GM23248 (cell line): ENCODE data around the gene PGM2L1. TPM values are rescaled to one million over a fixed set of nuclear protein-coding genes. Genes with fewer than 3 reads are reported as not detected.

Experiments
- DNase-seq: peaks from one replicate; pipeline ENCODE4 v3.0.0-alpha.2; 2015
- H2AFZ ChIP-seq: fragments of 200-600 bp; sonication (generic); 2 replicates; pipeline ENCODE4 v1.6.1; 2016; ENCODE audit warnings: antibody characterized with exemption
- H3F3A ChIP-seq: fragments of 200-600 bp; sonication (generic); 2 replicates; pipeline ENCODE4 v1.6.1; 2016; ENCODE audit warnings: mild to moderate bottlenecking, antibody characterized with exemption, mixed run types; ENCODE audit not compliant: insufficient read depth
- H3K27ac ChIP-seq: fragments of 200-600 bp; sonication (generic); 2 replicates; pipeline ENCODE4 v1.5.1; 2016; ENCODE audit warnings: mild to moderate bottlenecking
- H3K27me3 ChIP-seq: fragments of 200-600 bp; sonication (generic); replicated peaks from 2 replicates; pipeline ENCODE4 v1.6.1; 2016; ENCODE audit warnings: mild to moderate bottlenecking; ENCODE audit not compliant: insufficient read depth
- H3K36me3 ChIP-seq: fragments of 200-600 bp; sonication (generic); 2 replicates; pipeline ENCODE4 v1.6.1; 2016; ENCODE audit warnings: low read depth, mild to moderate bottlenecking
- H3K4me1 ChIP-seq: fragments of 200-600 bp; sonication (generic); 2 replicates; pipeline ENCODE4 v1.6.1; 2016; ENCODE audit warnings: mild to moderate bottlenecking; ENCODE audit not compliant: insufficient read depth
- H3K4me2 ChIP-seq: fragments of 200-600 bp; sonication (generic); one replicate; pipeline ENCODE4 v1.6.1; 2016; ENCODE audit warnings: mild to moderate bottlenecking; ENCODE audit not compliant: unreplicated experiment
- H3K4me3 ChIP-seq: fragments of 200-600 bp; sonication (generic); 2 replicates; pipeline ENCODE4 v1.5.1; 2016; ENCODE audit warnings: mild to moderate bottlenecking
- H3K79me2 ChIP-seq: fragments of 200-600 bp; sonication (generic); 2 replicates; pipeline ENCODE4 v1.6.1; 2016; ENCODE audit warnings: mild to moderate bottlenecking; ENCODE audit not compliant: insufficient read depth
- H3K9ac ChIP-seq: fragments of 200-600 bp; sonication (generic); 2 replicates; pipeline ENCODE4 v1.6.1; 2016; ENCODE audit warnings: mild to moderate bottlenecking
- H3K9me2 ChIP-seq: fragments of 200-600 bp; sonication (generic); 2 replicates; pipeline ENCODE4 v1.6.1; 2016; ENCODE audit warnings: mixed run types, mild to moderate bottlenecking, moderate library complexity; ENCODE audit not compliant: insufficient read depth
- H3K9me3 ChIP-seq: fragments of 200-600 bp; sonication (generic); one replicate; pipeline ENCODE4 v1.6.1; 2017; ENCODE audit warnings: low read depth
- H4K20me1 ChIP-seq: fragments of 200-600 bp; sonication (generic); 2 replicates; pipeline ENCODE4 v1.6.0; 2016; ENCODE audit not compliant: insufficient read depth
- EZH2 ChIP-seq: fragments of 200-600 bp; sonication (generic); IDR thresholded peaks from 2 replicates; pipeline ENCODE4 v1.6.1; 2018; ENCODE audit warnings: antibody characterized with exemption, mild to moderate bottlenecking; ENCODE audit not compliant: insufficient read depth, poor library complexity, severe bottlenecking
- EZH2phosphoT487 ChIP-seq: fragments of 200-600 bp; sonication (generic); IDR thresholded peaks from 2 replicates; pipeline ENCODE4 v1.6.1; 2018; ENCODE audit warnings: antibody characterized with exemption, moderate library complexity, mild to moderate bottlenecking, low read depth; ENCODE audit not compliant: insufficient read depth
- WGBS, 2 experiments: methylation state at CpG; one replicate each; pipeline ENCODE4 v1.1.6; 2015 to 2017; ENCODE audit warnings: low lambda C conversion rate in 2 of 2, low coverage in 1 of 2; ENCODE audit errors: missing lambda C conversion rate in 2 of 2; 5-methylcytosine and 5-hydroxymethylcytosine counted together
- in situ Hi-C: fragments of 300-500 bp; cut with MboI; formaldehyde crosslinking; loops from 2 replicates; pipeline ENCODE4 v1.15.0; 2020
- polyA plus RNA-seq: library from polyadenylated mRNA; unstranded; fragments of >200 nt; fragmentation: Nextera tagmentation; extraction: Ambion mirVana; gene quantifications from 2 replicates; pipeline ENCODE4 v1.2.1, GENCODE V29; 2016
- total RNA-seq: library from RNA; depleted of rRNA; stranded (reverse); fragments of >200 nt; shearing (Covaris generic); gene quantifications from 2 replicates; pipeline ENCODE4 v1.2.3, GENCODE V29; 2014

PGM2L1 gene
- total and polyA plus RNA-seq, 2 experiments from 2014 or later: 4.7 to 5.2 TPM

- no peak overlapping the region for H3K27ac ChIP-seq
- H2AFZ ChIP-seq: peak overlapping the region; percentile 91
- H3K9me2 ChIP-seq: no peaks in the 10 kb centered on the region
- 86 to 90% methylated on average over 11 of the region's 11 CpGs for WGBS, 2 experiments
- in situ Hi-C loops: no loop called here
- H3K4me1 ChIP-seq: 0 out of 2 replicates have a peak, but pooled peaks cover 12% of the 10 kb centered on the region
- H3F3A ChIP-seq: 0 out of 2 replicates have a peak, but pooled peaks cover 6% of the 10 kb centered on the region
- DNase-seq: no peak
- H3K79me2 ChIP-seq: peaks cover 54% of the 10 kb centered on the region
- no peaks in the 10 kb centered on the region for H4K20me1 ChIP-seq
- TF ChIP-seq EZH2 (no peak), EZH2phosphoT487 (no peak)
- H3K27me3 ChIP-seq: no peaks in the 10 kb centered on the region
- no peaks in the 10 kb centered on the region for H3K9me3 ChIP-seq
- peak overlapping the region; percentile 80 for H3K9ac ChIP-seq
- H3K4me3 ChIP-seq: peak overlapping the region; percentile 80
- no peaks in the 10 kb centered on the region for H3K36me3 ChIP-seq
- peak overlapping the region; percentile 79 for H3K4me2 ChIP-seq
Measured at GRCh38 chr11:74310857-74311256, 87.4 kb downstream of the PGM2L1 start.

- no peak overlapping the region for H3K27ac ChIP-seq
- H3K9me3 ChIP-seq: no peaks in the 10 kb centered on the region
- H4K20me1 ChIP-seq: no peaks in the 10 kb centered on the region
- in situ Hi-C loops: no loop called here
- H3K4me2 ChIP-seq: no peak overlapping the region
- 0 out of 2 replicates have a peak, but pooled peaks cover 2% of the 10 kb centered on the region for H3F3A ChIP-seq
- no peak for TF ChIP-seq EZH2
- no peak for TF ChIP-seq EZH2phosphoT487
- no peak overlapping the region for H3K4me3 ChIP-seq
- H2AFZ ChIP-seq: no peak overlapping the region; the same call in 1 of the 2 replicates
- H3K79me2 ChIP-seq: peaks cover 66% of the 10 kb centered on the region
- no peaks in the 10 kb centered on the region for H3K9me2 ChIP-seq
- WGBS, 2 experiments: 59 to 71% methylated on average over 1 of the region's 1 CpG
- DNase-seq: peak; percentile 35
- H3K4me1 ChIP-seq: 0 out of 2 replicates have a peak, but pooled peaks cover 12% of the 10 kb centered on the region
- H3K36me3 ChIP-seq: no peaks in the 10 kb centered on the region
- H3K27me3 ChIP-seq: no peaks in the 10 kb centered on the region
- H3K9ac ChIP-seq: no peak overlapping the region
Measured at GRCh38 chr11:74307434-74307833, 90.8 kb downstream of the PGM2L1 start.

DNA sequence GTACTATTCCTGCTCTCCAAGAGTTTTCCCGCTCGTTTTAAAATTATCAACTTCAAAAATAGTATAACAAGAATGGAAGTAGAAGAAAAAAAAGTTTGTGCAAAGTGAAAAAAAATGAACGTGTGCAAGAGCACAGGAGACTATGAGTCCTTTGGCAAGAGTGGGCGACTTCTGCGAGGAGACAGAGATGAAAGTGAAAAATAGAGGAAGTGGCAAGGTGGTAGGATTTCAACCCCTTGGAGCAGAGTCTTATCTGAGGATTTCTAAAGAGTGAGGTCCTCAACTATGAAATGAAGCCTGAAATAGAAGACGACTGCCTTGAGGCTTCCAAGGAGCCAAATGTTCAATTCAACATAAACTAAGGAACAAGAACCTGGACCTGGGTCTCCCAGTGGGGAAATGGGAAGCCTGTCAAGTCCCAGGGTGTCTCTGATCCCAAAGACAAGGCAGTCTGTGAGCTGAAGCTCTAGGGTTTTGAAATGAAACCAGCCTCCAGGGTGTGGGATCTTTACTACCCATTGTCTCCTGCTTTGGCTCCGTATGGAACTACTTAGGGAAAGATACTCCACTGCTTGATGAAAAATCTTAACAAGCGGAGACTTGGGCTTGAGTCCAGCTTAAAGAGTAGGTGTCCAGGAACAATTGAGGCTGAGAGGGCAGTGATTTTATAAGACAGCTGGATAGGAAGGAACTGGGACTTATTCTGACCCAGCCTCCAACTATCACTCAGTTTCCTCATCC lies 91.6 kb downstream of the PGM2L1 start:
- in situ Hi-C loops: no loop called here
- Histone ChIP-seq H3K4me2 (no peak overlapping the region), H3K36me3 (no peaks in the 10 kb centered on the region)

GRCh38 chr11:74299015-74299414 lies 99.2 kb downstream of the PGM2L1 start:
- 50 to 63% methylated on average over 3 of the region's 3 CpGs for WGBS, 2 experiments
- H3K36me3 ChIP-seq: no peaks in the 10 kb centered on the region
- no peak overlapping the region for H3K9ac ChIP-seq
- no peak for DNase-seq
- H3K27ac ChIP-seq: no peak overlapping the region
- no peaks in the 10 kb centered on the region for H3K9me3 ChIP-seq
- no peaks in the 10 kb centered on the region for H4K20me1 ChIP-seq
- TF ChIP-seq EZH2: no peak
- no peak for TF ChIP-seq EZH2phosphoT487
- H3K79me2 ChIP-seq: no peaks in the 10 kb centered on the region
- no peaks in the 10 kb centered on the region for H3K9me2 ChIP-seq
- H3K4me3 ChIP-seq: no peak overlapping the region
- no peaks in the 10 kb centered on the region for H3K4me1 ChIP-seq
- in situ Hi-C loops: no loop called here
- no peak overlapping the region for H3K4me2 ChIP-seq
- H3F3A ChIP-seq: no peaks in the 10 kb centered on the region
- no peaks in the 10 kb centered on the region for H3K27me3 ChIP-seq
- no peak overlapping the region for H2AFZ ChIP-seq

More for the DNA sequence above, 91.6 kb downstream of the PGM2L1 start:
- H3F3A ChIP-seq: no peaks in the 10 kb centered on the region
- H3K9me2 ChIP-seq: no peaks in the 10 kb centered on the region
- no peak for TF ChIP-seq EZH2phosphoT487
- TF ChIP-seq EZH2: no peak
- no peaks in the 10 kb centered on the region for H3K9me3 ChIP-seq
- H3K9ac ChIP-seq: no peak overlapping the region
- no peak overlapping the region for H3K27ac ChIP-seq
- no peaks in the 10 kb centered on the region for H3K27me3 ChIP-seq
- no peaks in the 10 kb centered on the region for H4K20me1 ChIP-seq
- peak overlapping the region; percentile 58 for H2AFZ ChIP-seq
- H3K4me1 ChIP-seq: 0 out of 2 replicates have a peak, but pooled peaks cover 12% of the 10 kb centered on the region
- H3K4me3 ChIP-seq: no peak overlapping the region
- H3K79me2 ChIP-seq: peaks cover 66% of the 10 kb centered on the region
- WGBS, 2 experiments: 71 to 76% methylated on average over 8 of the region's 8 CpGs
- no peak for DNase-seq
